MM.1S (cell line): ENCODE results near the gene PPP1R12B.
"Not testable (repeated sequence)": the region's sequence is repeated elsewhere in the genome, so short reads cannot be mapped to it uniquely, and the experiment has no call there.

Experiments used
- DNase-seq: peaks from one replicate; pipeline ENCODE4 v3.0.0-alpha.2; 2015
- H2AFZ ChIP-seq: fragments of 300-600 bp; sonication (generic); 2 replicates; pipeline ENCODE4 v1.6.0; 2016; ENCODE audit warnings: antibody characterized with exemption, low read length
- H3F3A ChIP-seq: fragments of 300-600 bp; sonication (generic); 2 replicates; pipeline ENCODE4 v1.6.1; 2016; ENCODE audit warnings: mild to moderate bottlenecking, antibody characterized with exemption, low read length, moderate library complexity, mixed read lengths; ENCODE audit not compliant: insufficient read depth
- H3K27ac ChIP-seq: fragments of 300-600 bp; sonication (generic); 2 replicates; pipeline ENCODE4 v1.5.1; 2016; ENCODE audit warnings: mild to moderate bottlenecking, low read length
- H3K27me3 ChIP-seq: fragments of 300-600 bp; sonication (generic); replicated peaks from 2 replicates; pipeline ENCODE4 v1.6.0; 2016; ENCODE audit warnings: low read length; ENCODE audit not compliant: insufficient read depth
- H3K36me3 ChIP-seq: fragments of 300-600 bp; sonication (generic); replicated peaks from 2 replicates; pipeline ENCODE4 v1.6.1; 2016; ENCODE audit warnings: mild to moderate bottlenecking, low read length, mixed read lengths; ENCODE audit not compliant: insufficient read depth
- H3K4me1 ChIP-seq: fragments of 300-600 bp; sonication (generic); 2 replicates; pipeline ENCODE4 v1.6.1; 2016; ENCODE audit warnings: low read length, mixed read lengths
- H3K4me2 ChIP-seq: fragments of 300-600 bp; sonication (generic); 2 replicates; pipeline ENCODE4 v1.6.0; 2016; ENCODE audit warnings: low read depth, low read length
- H3K4me3 ChIP-seq: fragments of 300-600 bp; sonication (generic); 2 replicates; pipeline ENCODE4 v1.5.1; 2016; ENCODE audit warnings: low read length, mixed read lengths
- H3K79me2 ChIP-seq: fragments of 300-600 bp; sonication (generic); 2 replicates; pipeline ENCODE4 v1.6.1; 2016; ENCODE audit warnings: mixed run types, low read length, mixed read lengths
- H3K9ac ChIP-seq: fragments of 300-600 bp; sonication (generic); 2 replicates; pipeline ENCODE4 v1.6.1; 2016; ENCODE audit warnings: low read length, mixed read lengths
- H3K9me2 ChIP-seq: fragments of 300-600 bp; sonication (generic); replicated peaks from 2 replicates; pipeline ENCODE4 v1.6.1; 2016; ENCODE audit warnings: mild to moderate bottlenecking, low read length, mixed read lengths; ENCODE audit not compliant: insufficient read depth
- H3K9me3 ChIP-seq: fragments of 300-600 bp; sonication (generic); replicated peaks from 2 replicates; pipeline ENCODE4 v1.6.1; 2016; ENCODE audit warnings: mild to moderate bottlenecking, low read length, mixed read lengths; ENCODE audit not compliant: insufficient read depth
- H4K20me1 ChIP-seq: fragments of 300-600 bp; sonication (generic); 2 replicates; pipeline ENCODE4 v1.6.1; 2016; ENCODE audit warnings: mild to moderate bottlenecking, low read length, moderate library complexity, mixed read lengths; ENCODE audit not compliant: insufficient read depth
- CTCF ChIP-seq: fragments of 300-600 bp; sonication (generic); IDR thresholded peaks from 2 replicates; pipeline ENCODE4 v1.5.1; 2016; ENCODE audit warnings: antibody characterized with exemption, low read length, mixed read lengths
- EZH2 ChIP-seq: fragments of 300-600 bp; sonication (generic); optimal IDR thresholded peaks from 2 replicates; pipeline ENCODE3; 2017; ENCODE audit warnings: low read depth, mild to moderate bottlenecking, antibody characterized with exemption, low read length, mixed read lengths
- EZH2phosphoT487 ChIP-seq: fragments of 300-600 bp; sonication (generic); IDR thresholded peaks from 2 replicates; pipeline ENCODE4 v1.6.1; 2018; ENCODE audit warnings: antibody characterized with exemption, low read length

PPP1R12B gene

GRCh38 chr1:202600432-202601041, 252.0 kb downstream of the PPP1R12B start:
- Histone ChIP-seq H3K4me3 (no peak overlapping the region), H3K9me2 (no peaks in the 10 kb centered on the region), H3K4me1 (no peaks in the 10 kb centered on the region), H3K79me2 (no peaks in the 10 kb centered on the region), H2AFZ (no peak overlapping the region), H3K4me2 (no peak overlapping the region), H3K9me3 (no peaks in the 10 kb centered on the region), H3K27me3 (no peaks in the 10 kb centered on the region), H3K36me3 (no peaks in the 10 kb centered on the region), H4K20me1 (no peaks in the 10 kb centered on the region), H3K27ac (no peak overlapping the region), H3F3A (no peaks in the 10 kb centered on the region), H3K9ac (no peak overlapping the region)
- TF ChIP-seq CTCF (no peak), EZH2 (no peak), EZH2phosphoT487 (no peak)
- no peak for DNase-seq

- no peaks in the 10 kb centered on the region for H4K20me1 ChIP-seq
- TF ChIP-seq EZH2phosphoT487 (no peak), CTCF (no peak), EZH2 (no peak)
- H3K4me2 ChIP-seq = no peak overlapping the region
- H3K4me3 ChIP-seq = no peak overlapping the region
- DNase-seq = no peak
- no peak overlapping the region for H3K9ac ChIP-seq
- H3K79me2 ChIP-seq = no peaks in the 10 kb centered on the region
- H3F3A ChIP-seq = no peaks in the 10 kb centered on the region
- H3K9me3 ChIP-seq = no peaks in the 10 kb centered on the region
- H2AFZ ChIP-seq = no peak overlapping the region
- no peaks in the 10 kb centered on the region for H3K36me3 ChIP-seq
- H3K27ac ChIP-seq = no peak overlapping the region
- H3K9me2 ChIP-seq = no peaks in the 10 kb centered on the region
- H3K4me1 ChIP-seq = no peaks in the 10 kb centered on the region
- H3K27me3 ChIP-seq = no peaks in the 10 kb centered on the region
Observed at GRCh38 chr1:202603435-202603834, 254.9 kb downstream of the PPP1R12B start.

GRCh38 chr1:202605515-202605914, 257.0 kb downstream of the PPP1R12B start:
- no peaks in the 10 kb centered on the region for H4K20me1 ChIP-seq

GRCh38 chr1:202612036-202612435, 263.5 kb downstream of the PPP1R12B start:
- not testable (repeated sequence) for DNase-seq, H3K79me2 ChIP-seq, H3K9me2 ChIP-seq, H3K27ac ChIP-seq, H3K9me3 ChIP-seq, H3K27me3 ChIP-seq, H2AFZ ChIP-seq, H3K36me3 ChIP-seq, H3K4me2 ChIP-seq, H3K4me3 ChIP-seq, H3K9ac ChIP-seq, H4K20me1 ChIP-seq
- Histone ChIP-seq H3K4me1 (peaks cover 45% of the 10 kb centered on the region), H3F3A (peaks cover 22% of the 10 kb centered on the region)

More at GRCh38 chr1:202605515-202605914, 257.0 kb downstream of the PPP1R12B start:
- H3F3A ChIP-seq = no peaks in the 10 kb centered on the region
- H3K4me2 ChIP-seq = no peak overlapping the region
- no peak overlapping the region for H2AFZ ChIP-seq
- no peak overlapping the region for H3K9ac ChIP-seq
- no peaks in the 10 kb centered on the region for H3K79me2 ChIP-seq
- H3K9me2 ChIP-seq = no peaks in the 10 kb centered on the region
- H3K9me3 ChIP-seq = no peaks in the 10 kb centered on the region
- H3K27ac ChIP-seq = no peak overlapping the region
- no peak overlapping the region for H3K4me3 ChIP-seq
- H3K36me3 ChIP-seq = no peaks in the 10 kb centered on the region
- no peaks in the 10 kb centered on the region for H3K27me3 ChIP-seq
- TF ChIP-seq EZH2 = no peak
- no peak for TF ChIP-seq EZH2phosphoT487
- TF ChIP-seq CTCF = no peak
- DNase-seq = no peak
- H3K4me1 ChIP-seq = no peaks in the 10 kb centered on the region
